ENCODE measurements around the gene NLGN1. TPM values are rescaled to one million over a fixed set of nuclear protein-coding genes. Genes with fewer than 3 reads are reported as not detected.
A peak's percentile ranks its signal among the peaks of the same experiment; 100 is the strongest.

NLGN1 gene
- total RNA-seq, 1 experiment from 2014 or later: not detected

- peaks cover 5% of the 10 kb centered on the region for H3K4me1 Mint-ChIP-seq (ENCODE audit: insufficient read depth, unreplicated experiment)
- no peak for TF ChIP-seq CTCF (IDR thresholded peaks at IDR 0.05; ENCODE audit: unreplicated experiment)
- CTCF ChIA-PET: no interaction called here
- intact Hi-C loops (cut with micrococcal nuclease): no loop called here
- BruUV-seq (replicated peaks): no TSS peak
- H3K36me3 Mint-ChIP-seq (ENCODE audit: insufficient read depth, unreplicated experiment): no peaks in the 10 kb centered on the region
- DNase-seq (ENCODE audit: unreplicated experiment): no peak
- no peaks in the 10 kb centered on the region for H3K9me3 Mint-ChIP-seq (ENCODE audit: unreplicated experiment)
- H3K4me3 Mint-ChIP-seq (ENCODE audit: unreplicated experiment): no peak overlapping the region
- H3K27ac Mint-ChIP-seq (ENCODE audit: low read depth, unreplicated experiment): no peak overlapping the region
- H3K27me3 Mint-ChIP-seq (ENCODE audit: insufficient read depth, unreplicated experiment): peaks cover 48% of the 10 kb centered on the region
- POLR2A ChIA-PET: no interaction called here
Measured at GRCh38 chr3:174010907-174011306, 613.4 kb downstream of the NLGN1 start.

GRCh38 chr3:174016186-174016585 lies 618.6 kb downstream of the NLGN1 start:
- H3K9me3 Mint-ChIP-seq (ENCODE audit: unreplicated experiment): no peaks in the 10 kb centered on the region
- BruUV-seq (replicated peaks): no TSS peak
- peaks cover 17% of the 10 kb centered on the region for H3K27me3 Mint-ChIP-seq (ENCODE audit: insufficient read depth, unreplicated experiment)
- CTCF ChIA-PET: interaction anchor here (0.5 to 0.9 kb wide), 2 partner anchors 23 to 139 kb away, joined by 3 to 5 read pairs; no protein-coding TSS in a partner anchor
- no peak overlapping the region for H3K27ac Mint-ChIP-seq (ENCODE audit: low read depth, unreplicated experiment)
- no peaks in the 10 kb centered on the region for H3K36me3 Mint-ChIP-seq (ENCODE audit: insufficient read depth, unreplicated experiment)
- TF ChIP-seq CTCF (IDR thresholded peaks at IDR 0.05; ENCODE audit: unreplicated experiment): no peak
- H3K4me3 Mint-ChIP-seq (ENCODE audit: unreplicated experiment): no peak overlapping the region
- H3K4me1 Mint-ChIP-seq (ENCODE audit: insufficient read depth, unreplicated experiment): peaks cover 11% of the 10 kb centered on the region
- intact Hi-C loops (cut with micrococcal nuclease): no loop called here
- POLR2A ChIA-PET: no interaction called here
- DNase-seq (ENCODE audit: unreplicated experiment): peak; percentile 40

GRCh38 chr3:174020156-174020555 lies 622.6 kb downstream of the NLGN1 start:
- H3K27ac Mint-ChIP-seq (ENCODE audit: low read depth, unreplicated experiment): no peak overlapping the region
- ChIA-PET CTCF (no interaction called here), POLR2A (no interaction called here)
- H3K4me3 Mint-ChIP-seq (ENCODE audit: unreplicated experiment): no peak overlapping the region
- no peak for TF ChIP-seq CTCF (IDR thresholded peaks at IDR 0.05; ENCODE audit: unreplicated experiment)
- H3K36me3 Mint-ChIP-seq (ENCODE audit: insufficient read depth, unreplicated experiment): no peaks in the 10 kb centered on the region
- no peak for DNase-seq (ENCODE audit: unreplicated experiment)
- H3K4me1 Mint-ChIP-seq (ENCODE audit: insufficient read depth, unreplicated experiment): peaks cover 11% of the 10 kb centered on the region
- intact Hi-C loops (cut with micrococcal nuclease): no loop called here
- no peaks in the 10 kb centered on the region for H3K27me3 Mint-ChIP-seq (ENCODE audit: insufficient read depth, unreplicated experiment)
- BruUV-seq (replicated peaks): no TSS peak
- H3K9me3 Mint-ChIP-seq (ENCODE audit: unreplicated experiment): no peaks in the 10 kb centered on the region

- H3K4me3 Mint-ChIP-seq (ENCODE audit: unreplicated experiment): no peak overlapping the region
- peaks cover 7% of the 10 kb centered on the region for H3K9me3 Mint-ChIP-seq (ENCODE audit: unreplicated experiment)
- no peaks in the 10 kb centered on the region for H3K36me3 Mint-ChIP-seq (ENCODE audit: insufficient read depth, unreplicated experiment)
- DNase-seq (ENCODE audit: unreplicated experiment): no peak
- no peaks in the 10 kb centered on the region for H3K4me1 Mint-ChIP-seq (ENCODE audit: insufficient read depth, unreplicated experiment)
- POLR2A ChIA-PET: no interaction called here
- TF ChIP-seq CTCF (IDR thresholded peaks at IDR 0.05; ENCODE audit: unreplicated experiment): no peak
- H3K27me3 Mint-ChIP-seq (ENCODE audit: insufficient read depth, unreplicated experiment): no peaks in the 10 kb centered on the region
- no peak overlapping the region for H3K27ac Mint-ChIP-seq (ENCODE audit: low read depth, unreplicated experiment)
- intact Hi-C loops (cut with micrococcal nuclease): no loop called here
- CTCF ChIA-PET: interaction anchor here (0.6 kb wide), 1 partner anchor 834 kb away, joined by 3 read pairs; no protein-coding TSS in a partner anchor
- no TSS peak for BruUV-seq (replicated peaks)
Measured at GRCh38 chr3:174023421-174023820, 625.9 kb downstream of the NLGN1 start.

Measured in MCF 10A (cell line).